PC-3 (cell line): ENCODE measurements around the gene BRME1. TPM values are rescaled to one million over a fixed set of nuclear protein-coding genes. Genes with fewer than 3 reads are reported as not detected.

ENCODE experiments used
- ATAC-seq: fragments of 200-7000 bp; cut with Tn5 transposase; 2 replicates; pipeline ENCODE4 v1.9.1; 2020; ENCODE audit warnings: mild to moderate bottlenecking, moderate library complexity
- BruUV-seq: library from RNA; stranded (reverse); fragments of 400-500 nt; replicated peaks from 2 replicates; lab custom pipeline; 2021; lab: Mats Ljungman, UMichigan
- CTCF ChIA-PET: fragments of 300-600 bp; sonication (Branson Sonifier 250); formaldehyde crosslinking; loops from one replicate; lab custom pipeline; 2022; ENCODE audit warnings: antibody characterized with exemption; lab: Charles Lee
- POLR2A ChIA-PET: fragments of 300-600 bp; sonication (Branson Sonifier 250); formaldehyde crosslinking; loops from one replicate; lab custom pipeline; 2022; ENCODE audit warnings: antibody characterized with exemption; ENCODE audit not compliant: unreplicated experiment; lab: Charles Lee
- DNase-seq: peaks from one replicate; pipeline ENCODE4 v3.0.0-alpha.2; 2015
- H2AFZ ChIP-seq: fragments of 300-600 bp; sonication (generic); 2 replicates; pipeline ENCODE4 v1.6.0; 2016; ENCODE audit warnings: antibody characterized with exemption, low read length
- H3F3A ChIP-seq: fragments of 300-600 bp; sonication (generic); one replicate; pipeline ENCODE4 v1.6.0; 2017; ENCODE audit warnings: antibody characterized with exemption, low read length, control low read depth, mild to moderate bottlenecking; ENCODE audit not compliant: unreplicated experiment
- H3K27ac ChIP-seq: fragments of 300-600 bp; sonication (generic); 2 replicates; pipeline ENCODE4 v1.5.1; 2016; ENCODE audit warnings: mild to moderate bottlenecking, low read length
- H3K27me3 ChIP-seq: fragments of 300-600 bp; sonication (generic); 2 replicates; pipeline ENCODE4 v1.6.1; 2016; ENCODE audit warnings: low read length, mixed read lengths
- H3K36me3 ChIP-seq: fragments of 300-600 bp; sonication (generic); 2 replicates; pipeline ENCODE4 v1.6.1; 2016; ENCODE audit warnings: low read depth, mixed run types, low read length, mixed read lengths
- H3K4me1 ChIP-seq: fragments of 300-600 bp; sonication (generic); 2 replicates; pipeline ENCODE4 v1.5.1; 2016; ENCODE audit warnings: low read length; ENCODE audit not compliant: insufficient read depth
- H3K4me2 ChIP-seq: fragments of 300-600 bp; sonication (generic); 2 replicates; pipeline ENCODE4 v1.6.0; 2016; ENCODE audit warnings: low read length
- H3K4me3 ChIP-seq: fragments of 300-600 bp; sonication (generic); 2 replicates; pipeline ENCODE4 v1.5.1; 2016; ENCODE audit warnings: mild to moderate bottlenecking, low read length, mixed read lengths
- H3K79me2 ChIP-seq: fragments of 300-600 bp; sonication (generic); 2 replicates; pipeline ENCODE4 v1.6.1; 2017; ENCODE audit warnings: low read length, mixed read lengths
- H3K9ac ChIP-seq: fragments of 300-600 bp; sonication (generic); 2 replicates; pipeline ENCODE4 v1.6.0; 2016; ENCODE audit warnings: mild to moderate bottlenecking, low read length
- H3K9me2 ChIP-seq: fragments of 300-600 bp; sonication (generic); replicated peaks from 2 replicates; pipeline ENCODE4 v1.6.1; 2016; ENCODE audit warnings: mixed run types, low read length, mixed read lengths
- H3K9me3 ChIP-seq: fragments of 300-600 bp; sonication (generic); 2 replicates; pipeline ENCODE4 v1.6.1; 2016; ENCODE audit warnings: low read length, mixed read lengths
- H4K20me1 ChIP-seq: fragments of 300-600 bp; sonication (generic); 2 replicates; pipeline ENCODE4 v1.6.1; 2016; ENCODE audit warnings: low read length, mixed read lengths
- EZH2 ChIP-seq: fragments of 300-600 bp; sonication (generic); IDR thresholded peaks from one replicate; pipeline ENCODE4 v1.6.1; 2017; ENCODE audit warnings: antibody characterized with exemption, mild to moderate bottlenecking, low read length; ENCODE audit not compliant: unreplicated experiment
- EZH2phosphoT487 ChIP-seq: fragments of 300-600 bp; sonication (generic); IDR thresholded peaks from 2 replicates; pipeline ENCODE4 v1.6.1; 2018; ENCODE audit warnings: mild to moderate bottlenecking, antibody characterized with exemption, low read length, borderline replicate concordance
- intact Hi-C: fragments of 100-400 bp; cut with micrococcal nuclease; formaldehyde crosslinking; loops from 2 replicates; pipeline ENCODE4 v1.9.0; 2023
- total RNA-seq: library from RNA; depleted of rRNA; stranded (reverse); fragments of >200 nt; gene quantifications from 2 replicates; pipeline ENCODE4 v1.2.3, GENCODE V29; 2014
- TF ChIP-seq, protein P1 (sequence below): fragments of 300-600 bp; sonication (generic); conservative IDR thresholded peaks from 2 replicates; pipeline ENCODE4 v1.5.1; 2017; ENCODE audit warnings: antibody characterized with exemption, low read depth, mild to moderate bottlenecking, low read length

BRME1 gene
- total RNA-seq, 1 experiment from 2014 or later = 6.0 TPM

- Histone ChIP-seq H2AFZ (no peak overlapping the region), H3K79me2 (no peaks in the 10 kb centered on the region), H3K4me1 (peaks cover 9% of the 10 kb centered on the region), H3K36me3 (no peaks in the 10 kb centered on the region), H3K27me3 (no peaks in the 10 kb centered on the region), H3K9me2 (no peaks in the 10 kb centered on the region), H3K4me2 (no peak overlapping the region), H3K9ac (no peak overlapping the region), H3K4me3 (no peak overlapping the region), H3F3A (peaks cover 4% of the 10 kb centered on the region), H4K20me1 (no peaks in the 10 kb centered on the region), H3K9me3 (no peaks in the 10 kb centered on the region), H3K27ac (peak overlapping the region; percentile 88)
- TF ChIP-seq EZH2phosphoT487 (no peak), EZH2 (no peak)
- TF ChIP-seq, protein P1, sequence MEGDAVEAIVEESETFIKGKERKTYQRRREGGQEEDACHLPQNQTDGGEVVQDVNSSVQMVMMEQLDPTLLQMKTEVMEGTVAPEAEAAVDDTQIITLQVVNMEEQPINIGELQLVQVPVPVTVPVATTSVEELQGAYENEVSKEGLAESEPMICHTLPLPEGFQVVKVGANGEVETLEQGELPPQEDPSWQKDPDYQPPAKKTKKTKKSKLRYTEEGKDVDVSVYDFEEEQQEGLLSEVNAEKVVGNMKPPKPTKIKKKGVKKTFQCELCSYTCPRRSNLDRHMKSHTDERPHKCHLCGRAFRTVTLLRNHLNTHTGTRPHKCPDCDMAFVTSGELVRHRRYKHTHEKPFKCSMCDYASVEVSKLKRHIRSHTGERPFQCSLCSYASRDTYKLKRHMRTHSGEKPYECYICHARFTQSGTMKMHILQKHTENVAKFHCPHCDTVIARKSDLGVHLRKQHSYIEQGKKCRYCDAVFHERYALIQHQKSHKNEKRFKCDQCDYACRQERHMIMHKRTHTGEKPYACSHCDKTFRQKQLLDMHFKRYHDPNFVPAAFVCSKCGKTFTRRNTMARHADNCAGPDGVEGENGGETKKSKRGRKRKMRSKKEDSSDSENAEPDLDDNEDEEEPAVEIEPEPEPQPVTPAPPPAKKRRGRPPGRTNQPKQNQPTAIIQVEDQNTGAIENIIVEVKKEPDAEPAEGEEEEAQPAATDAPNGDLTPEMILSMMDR = no peak
- intact Hi-C loops = loop anchor here (5.0 kb wide), 1 partner anchor 34 kb away; no protein-coding TSS in a partner anchor
- ChIA-PET POLR2A (interaction anchor here (0.6 to 2.0 kb wide), 2 partner anchors 15 to 21 kb away, joined by 3 to 35 read pairs; no protein-coding TSS in a partner anchor), CTCF (interaction anchor here (0.6 to 1.6 kb wide), 3 partner anchors 14 to 263 kb away, joined by 3 to 9 read pairs (median 7); no protein-coding TSS in a partner anchor)
- no peak for ATAC-seq
- no peak for DNase-seq
- BruUV-seq = no TSS peak
These were observed 45.1 kb downstream of the BRME1 start for GRCh38 chr19:13860679-13861391.

DNA sequence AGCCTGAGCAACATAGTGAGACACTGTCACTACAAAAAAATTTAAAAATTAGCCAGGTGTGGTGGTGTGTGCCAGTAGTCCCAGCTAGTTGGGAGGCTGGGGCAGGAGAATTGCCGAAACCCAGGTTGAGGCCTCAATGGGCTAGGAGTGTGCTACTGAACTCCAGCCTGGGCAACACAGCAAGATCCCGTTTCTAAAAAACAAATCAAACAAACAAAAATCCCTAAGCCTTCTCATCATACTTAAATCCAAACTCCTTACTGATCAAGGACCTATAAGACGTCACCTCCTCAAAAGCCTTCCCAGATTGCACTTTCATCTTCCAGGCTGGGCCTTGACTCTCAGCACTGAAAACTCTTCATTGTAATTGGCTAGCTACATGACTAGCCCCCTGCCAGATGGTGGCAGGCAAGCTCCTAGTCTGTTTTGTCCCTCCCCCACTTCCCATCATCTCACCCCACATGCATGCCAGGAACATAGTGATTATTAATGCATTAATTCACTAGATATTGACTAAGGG lies 46.5 kb downstream of the BRME1 start:
- no peak overlapping the region for H3K4me2 ChIP-seq
- peak; percentile 44 for DNase-seq
- no peak overlapping the region for H2AFZ ChIP-seq
- no peak overlapping the region for H3K4me3 ChIP-seq
- no peaks in the 10 kb centered on the region for H3K9me3 ChIP-seq
- no peak for TF ChIP-seq EZH2phosphoT487
- TF ChIP-seq, protein P1 = peak; percentile 27; the same call in 1 of the 2 replicates
- H3K27ac ChIP-seq = no peak overlapping the region
- H3K27me3 ChIP-seq = no peaks in the 10 kb centered on the region
- H4K20me1 ChIP-seq = no peaks in the 10 kb centered on the region
- BruUV-seq = no TSS peak
- H3F3A ChIP-seq = peaks cover 2% of the 10 kb centered on the region
- CTCF ChIA-PET = no interaction called here
- POLR2A ChIA-PET = no interaction called here
- H3K36me3 ChIP-seq = no peaks in the 10 kb centered on the region
- H3K9ac ChIP-seq = no peak overlapping the region
- H3K9me2 ChIP-seq = no peaks in the 10 kb centered on the region
- H3K79me2 ChIP-seq = no peaks in the 10 kb centered on the region
- H3K4me1 ChIP-seq = peaks cover 10% of the 10 kb centered on the region
- intact Hi-C loops = no loop called here
- ATAC-seq = no peak

- POLR2A ChIA-PET = interaction anchor here (0.5 to 0.9 kb wide), 3 partner anchors 8 to 10 kb away, joined by 3 to 6 read pairs (median 4); no protein-coding TSS in a partner anchor
- no peak for DNase-seq
These were observed 49.4 kb downstream of the BRME1 start for GRCh38 chr19:13856497-13856896.

More at GRCh38 chr19:13856497-13856896, 49.4 kb downstream of the BRME1 start:
- no TSS peak for BruUV-seq
- Histone ChIP-seq H2AFZ (no peak overlapping the region), H3K27me3 (no peaks in the 10 kb centered on the region), H3K27ac (no peak overlapping the region), H4K20me1 (no peaks in the 10 kb centered on the region), H3K9ac (no peak overlapping the region), H3K4me3 (no peak overlapping the region), H3K4me1 (peaks cover 29% of the 10 kb centered on the region), H3K9me2 (no peaks in the 10 kb centered on the region), H3K4me2 (no peak overlapping the region), H3K36me3 (no peaks in the 10 kb centered on the region), H3F3A (no peaks in the 10 kb centered on the region), H3K9me3 (no peaks in the 10 kb centered on the region), H3K79me2 (peaks cover 3% of the 10 kb centered on the region; the same call in 1 of the 2 replicates)
- intact Hi-C loops = no loop called here
- TF ChIP-seq EZH2 (no peak), EZH2phosphoT487 (no peak)
- TF ChIP-seq, protein P1 = no peak
- CTCF ChIA-PET = no interaction called here
- no peak for ATAC-seq
